GM20000 (cell line): ENCODE data around the gene PRSS48.
"Not testable (repeated sequence)": the region's sequence is repeated elsewhere in the genome, so short reads cannot be mapped to it uniquely, and the experiment has no call there.

Experiments
- DNase-seq: peaks from one replicate; pipeline ENCODE4 v3.0.0; 2012; ENCODE audit warnings: low spot score
- CTCF ChIP-seq: IDR thresholded peaks from 2 replicates; pipeline ENCODE4 v1.5.1; 2012; ENCODE audit warnings: mild to moderate bottlenecking, control low read depth; ENCODE audit errors: extremely low read depth, missing control alignments

The PRSS48 gene

DNA sequence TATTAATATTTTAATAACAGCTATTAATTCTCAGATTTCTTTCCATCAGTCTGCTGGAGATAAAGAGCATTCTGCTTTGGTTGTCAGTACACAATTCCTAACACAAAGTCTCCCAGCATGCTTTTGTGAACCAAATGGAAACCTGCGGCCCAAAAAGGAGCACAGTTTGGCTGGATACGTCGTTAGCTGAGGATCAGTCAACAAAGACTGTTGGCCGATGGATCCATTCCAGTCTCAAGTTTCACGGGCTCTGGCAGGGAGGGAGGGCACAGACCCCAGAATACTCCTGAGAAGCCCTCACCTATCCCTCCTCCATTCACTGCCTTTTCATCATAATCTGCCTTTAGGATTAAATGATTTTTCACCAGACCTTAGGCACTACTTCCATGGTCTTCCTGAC, 26.3 kb upstream of the PRSS48 start:
- DNase-seq: no peak
- TF ChIP-seq CTCF: no peak

- no peak for TF ChIP-seq CTCF
- no peak for DNase-seq
Measured at GRCh38 chr4:151251603-151252304, 25.2 kb upstream of the PRSS48 start.

- DNase-seq: not testable (repeated sequence)
Measured at GRCh38 chr4:151255226-151255625, 21.7 kb upstream of the PRSS48 start.

- DNase-seq: not testable (repeated sequence)
Measured at GRCh38 chr4:151255680-151256079, 21.3 kb upstream of the PRSS48 start.

DNA sequence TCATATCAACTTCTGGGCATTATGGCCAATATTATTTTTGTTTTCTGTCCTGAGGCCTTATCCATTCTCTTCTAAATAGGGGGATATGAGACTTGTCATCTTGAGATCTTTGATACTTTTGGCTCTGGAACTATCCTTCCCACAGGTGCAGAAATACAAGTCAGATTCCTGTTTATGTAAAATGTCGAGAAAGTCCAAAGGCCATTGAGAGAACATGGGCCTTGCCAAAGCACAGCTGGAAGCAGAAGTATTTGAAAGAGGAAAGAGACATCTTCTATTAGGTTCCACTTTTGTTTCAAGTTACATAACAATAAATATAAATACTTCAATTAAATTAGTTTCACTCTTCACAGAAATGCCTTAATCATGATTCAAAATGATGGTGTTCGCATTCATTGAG, 20.8 kb upstream of the PRSS48 start:
- no peak for DNase-seq
- no peak for TF ChIP-seq CTCF

DNA sequence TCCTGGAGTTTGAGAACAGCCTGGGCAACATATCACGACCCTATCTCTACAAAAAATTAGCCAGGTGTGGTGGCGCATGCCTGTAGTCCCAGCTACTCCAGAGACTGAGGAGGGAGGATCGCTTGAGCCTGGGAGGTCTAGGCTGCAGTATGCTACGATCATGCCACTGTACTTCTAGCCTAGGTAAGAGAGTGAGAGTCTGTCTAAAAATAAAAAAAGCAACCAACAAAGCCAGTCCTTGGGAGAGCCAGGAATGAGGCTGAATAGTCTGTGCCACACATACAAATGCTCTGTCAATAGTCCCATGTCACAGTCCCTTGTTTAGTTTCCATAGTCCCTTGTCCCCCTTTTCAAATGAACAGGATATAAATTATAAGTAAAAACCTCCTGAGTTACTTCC, 19.3 kb upstream of the PRSS48 start:
- TF ChIP-seq CTCF: no peak
- no peak for DNase-seq

- TF ChIP-seq CTCF: no peak
- DNase-seq: no peak
Measured at GRCh38 chr4:151259752-151260151, 17.2 kb upstream of the PRSS48 start.

GRCh38 chr4:151260526-151260925, 16.4 kb upstream of the PRSS48 start:
- TF ChIP-seq CTCF: no peak
- no peak for DNase-seq
